Neural crest cell (in vitro differentiated cells): ENCODE results near the gene FETUB. TPM values are rescaled to one million over a fixed set of nuclear protein-coding genes. Genes with fewer than 3 reads are reported as not detected.

ENCODE experiments used
- DNase-seq: peaks from one replicate; pipeline ENCODE4 v3.0.0; 2021; ENCODE audit warnings: low read depth, mixed read lengths, low spot score
- H3K27ac Mint-ChIP-seq: one replicate; pipeline ENCODE4 v1.8.0; 2021; ENCODE audit warnings: mild to moderate bottlenecking, mixed read lengths; ENCODE audit not compliant: unreplicated experiment
- H3K27me3 Mint-ChIP-seq: 2 replicates; pipeline ENCODE4 v1.8.0; 2021; ENCODE audit warnings: low read depth, mild to moderate bottlenecking, mixed read lengths
- H3K36me3 Mint-ChIP-seq: 2 replicates; pipeline ENCODE4 v1.8.0; 2021; ENCODE audit warnings: low read depth, mild to moderate bottlenecking, mixed read lengths
- H3K4me1 Mint-ChIP-seq: 2 replicates; pipeline ENCODE4 v1.8.0; 2021; ENCODE audit warnings: mixed read lengths
- H3K4me3 Mint-ChIP-seq: one replicate; pipeline ENCODE4 v1.8.0; 2021; ENCODE audit warnings: mild to moderate bottlenecking, mixed read lengths
- H3K9me3 Mint-ChIP-seq: 2 replicates; pipeline ENCODE4 v1.8.0; 2021; ENCODE audit warnings: mixed read lengths
- CTCF ChIP-seq: fragments of 200-600 bp; sonication (generic); conservative IDR thresholded peaks from 2 replicates; pipeline ENCODE4 v1.5.0; 2021; ENCODE audit warnings: antibody characterized with exemption, mild to moderate bottlenecking
- total RNA-seq: library from RNA; stranded (reverse); gene quantifications from 2 replicates; pipeline ENCODE4 v1.2.1, GENCODE V29; 2021

Gene FETUB
- total RNA-seq, 1 donor from 2014 or later: not detected

- Mint-ChIP-seq H3K4me1 (peaks cover 5% of the 10 kb centered on the region), H3K36me3 (no peaks in the 10 kb centered on the region), H3K9me3 (no peaks in the 10 kb centered on the region), H3K4me3 (no peak overlapping the region), H3K27me3 (peaks cover 2% of the 10 kb centered on the region), H3K27ac (no peak overlapping the region)
- no peak for DNase-seq
- no peak for TF ChIP-seq CTCF
These were observed 8.7 kb downstream of the FETUB start for GRCh38 chr3:186648851-186649250.

- no peak for TF ChIP-seq CTCF
- Mint-ChIP-seq H3K9me3 (no peaks in the 10 kb centered on the region), H3K27me3 (peaks cover 2% of the 10 kb centered on the region), H3K4me1 (peaks cover 5% of the 10 kb centered on the region), H3K4me3 (no peak overlapping the region), H3K27ac (no peak overlapping the region), H3K36me3 (no peaks in the 10 kb centered on the region)
- no peak for DNase-seq
These were observed 11.5 kb downstream of the FETUB start for GRCh38 chr3:186651678-186652215.

- peaks cover 2% of the 10 kb centered on the region for H3K27me3 Mint-ChIP-seq
- H3K9me3 Mint-ChIP-seq: no peaks in the 10 kb centered on the region
- H3K4me1 Mint-ChIP-seq: peaks cover 5% of the 10 kb centered on the region
- no peak for DNase-seq
- no peak for TF ChIP-seq CTCF
- H3K4me3 Mint-ChIP-seq: no peak overlapping the region
- no peaks in the 10 kb centered on the region for H3K36me3 Mint-ChIP-seq
- H3K27ac Mint-ChIP-seq: no peak overlapping the region
These were observed 13.0 kb downstream of the FETUB start for GRCh38 chr3:186653080-186653707.

GRCh38 chr3:186653984-186654383, 13.8 kb downstream of the FETUB start:
- Mint-ChIP-seq H3K9me3 (no peaks in the 10 kb centered on the region), H3K27ac (no peak overlapping the region), H3K4me3 (no peak overlapping the region), H3K27me3 (peaks cover 2% of the 10 kb centered on the region), H3K36me3 (no peaks in the 10 kb centered on the region), H3K4me1 (peaks cover 5% of the 10 kb centered on the region)
- TF ChIP-seq CTCF: peak; percentile 37
- DNase-seq: peak; percentile 26

- Mint-ChIP-seq H3K27me3 (peaks cover 8% of the 10 kb centered on the region), H3K9me3 (no peaks in the 10 kb centered on the region), H3K27ac (no peak overlapping the region), H3K4me3 (no peak overlapping the region), H3K36me3 (no peaks in the 10 kb centered on the region), H3K4me1 (peaks cover 24% of the 10 kb centered on the region)
- DNase-seq: no peak
- no peak for TF ChIP-seq CTCF
These were observed 23.3 kb downstream of the FETUB start for GRCh38 chr3:186663361-186664118.
